ENCODE measurements around the gene POU3F2.

The POU3F2 gene

GRCh38 chr6:98824902-98825599 is 9.3 kb upstream of the POU3F2 start:
- H3K9me3 ChIP-seq (ENCODE audit: control insufficient read depth, low read length), result no peaks in the 10 kb centered on the region
- H3K4me2 ChIP-seq (ENCODE audit: low read length), result no peak overlapping the region
- H3K4me1 ChIP-seq, result no peaks in the 10 kb centered on the region
- H2AFZ ChIP-seq, result no peak overlapping the region
- no peak overlapping the region for H3K27ac ChIP-seq
- no peak for TF ChIP-seq CTCF (IDR thresholded peaks at IDR 0.05)
- H3K9ac ChIP-seq, result no peak overlapping the region
- no peaks in the 10 kb centered on the region for H3K79me2 ChIP-seq
- H3K4me3 ChIP-seq (ENCODE audit: low read depth, low read length), result no peak overlapping the region
- H3K36me3 ChIP-seq (ENCODE audit: control insufficient read depth, insufficient read depth, low read length), result no peaks in the 10 kb centered on the region
- peaks cover 19% of the 10 kb centered on the region for H3K27me3 ChIP-seq (ENCODE audit: control insufficient read depth, insufficient read depth, low read length)

GRCh38 chr6:98825600-98826230 is 8.7 kb upstream of the POU3F2 start:
- no peak overlapping the region for H2AFZ ChIP-seq
- no peaks in the 10 kb centered on the region for H3K36me3 ChIP-seq (ENCODE audit: control insufficient read depth, insufficient read depth, low read length)
- H3K4me1 ChIP-seq, result no peaks in the 10 kb centered on the region
- no peak overlapping the region for H3K4me3 ChIP-seq (ENCODE audit: low read depth, low read length)
- H3K79me2 ChIP-seq, result no peaks in the 10 kb centered on the region
- peaks cover 20% of the 10 kb centered on the region for H3K27me3 ChIP-seq (ENCODE audit: control insufficient read depth, insufficient read depth, low read length)
- no peak overlapping the region for H3K4me2 ChIP-seq (ENCODE audit: low read length)
- H3K9ac ChIP-seq, result no peak overlapping the region
- H3K27ac ChIP-seq, result no peak overlapping the region
- no peaks in the 10 kb centered on the region for H3K9me3 ChIP-seq (ENCODE audit: control insufficient read depth, low read length)
- TF ChIP-seq CTCF (IDR thresholded peaks at IDR 0.05), result no peak

- TF ChIP-seq CTCF (IDR thresholded peaks at IDR 0.05), result no peak
- Histone ChIP-seq H3K36me3 (ENCODE audit: control insufficient read depth, insufficient read depth, low read length) (no peaks in the 10 kb centered on the region), H3K27ac (no peak overlapping the region), H2AFZ (no peak overlapping the region), H3K9ac (no peak overlapping the region), H3K27me3 (ENCODE audit: control insufficient read depth, insufficient read depth, low read length) (peaks cover 30% of the 10 kb centered on the region), H3K4me2 (ENCODE audit: low read length) (no peak overlapping the region), H3K9me3 (ENCODE audit: control insufficient read depth, low read length) (no peaks in the 10 kb centered on the region), H3K4me1 (no peaks in the 10 kb centered on the region), H3K79me2 (no peaks in the 10 kb centered on the region), H3K4me3 (ENCODE audit: low read depth, low read length) (no peak overlapping the region)
Measured at GRCh38 chr6:98827295-98828159, 6.8 kb upstream of the POU3F2 start.

- no peak overlapping the region for H3K9ac ChIP-seq
- H3K36me3 ChIP-seq (ENCODE audit: control insufficient read depth, insufficient read depth, low read length), result no peaks in the 10 kb centered on the region
- H2AFZ ChIP-seq, result no peak overlapping the region
- no peak overlapping the region for H3K4me3 ChIP-seq (ENCODE audit: low read depth, low read length)
- no peaks in the 10 kb centered on the region for H3K9me3 ChIP-seq (ENCODE audit: control insufficient read depth, low read length)
- H3K4me1 ChIP-seq, result no peaks in the 10 kb centered on the region
- no peak for TF ChIP-seq CTCF (IDR thresholded peaks at IDR 0.05)
- H3K27ac ChIP-seq, result no peak overlapping the region
- H3K27me3 ChIP-seq (ENCODE audit: control insufficient read depth, insufficient read depth, low read length), result peaks cover 30% of the 10 kb centered on the region
- H3K4me2 ChIP-seq (ENCODE audit: low read length), result no peak overlapping the region
- H3K79me2 ChIP-seq, result no peaks in the 10 kb centered on the region
Measured at GRCh38 chr6:98828211-98828788, 6.1 kb upstream of the POU3F2 start.

Measured in parathyroid adenoma (tissue), 2 donors.